ENCODE data around the gene RBL1.

- TF ChIP-seq CTCF (IDR thresholded peaks at IDR 0.05; ENCODE audit: low read depth, low read length) (no peak), POLR2A (IDR thresholded peaks at IDR 0.05; ENCODE audit: extremely low read depth, insufficient read length) (no peak)
These were observed 139.1 kb downstream of the RBL1 start for GRCh38 chr20:36956674-36957073.

All from NB4 (cell line).